22Rv1 (cell line): ENCODE results near the gene JDP2.

Source experiments
- ZFX ChIP-seq: fragments of 450-650 bp; IDR thresholded peaks from 2 replicates; pipeline ENCODE4 v1.6.1; 2017; ENCODE audit warnings: antibody characterized with exemption, borderline replicate concordance
- TF ChIP-seq, protein P1 (sequence below): fragments of 450-650 bp; IDR thresholded peaks from 2 replicates; pipeline ENCODE4 v1.5.1; 2017; ENCODE audit warnings: mild to moderate bottlenecking

DNA sequence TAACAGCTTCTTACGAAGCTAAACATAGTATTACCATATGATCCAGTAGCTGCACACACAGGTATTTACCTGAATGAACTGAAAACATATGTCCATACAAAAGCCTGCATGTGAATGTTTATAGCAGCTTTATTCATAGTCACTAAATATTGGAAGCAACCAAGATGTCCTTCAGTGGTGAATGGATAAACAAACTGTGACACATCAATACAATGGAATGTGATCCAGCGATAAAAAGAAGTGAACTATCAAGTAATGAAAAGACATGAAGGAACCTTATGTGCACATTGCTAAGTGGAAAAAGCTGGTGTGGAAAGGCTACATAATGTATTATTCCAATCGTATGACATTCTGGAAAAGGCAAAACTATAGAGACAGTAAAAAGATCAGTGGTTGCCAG lies 38.1 kb upstream of the JDP2 start:
- TF ChIP-seq, protein P1, sequence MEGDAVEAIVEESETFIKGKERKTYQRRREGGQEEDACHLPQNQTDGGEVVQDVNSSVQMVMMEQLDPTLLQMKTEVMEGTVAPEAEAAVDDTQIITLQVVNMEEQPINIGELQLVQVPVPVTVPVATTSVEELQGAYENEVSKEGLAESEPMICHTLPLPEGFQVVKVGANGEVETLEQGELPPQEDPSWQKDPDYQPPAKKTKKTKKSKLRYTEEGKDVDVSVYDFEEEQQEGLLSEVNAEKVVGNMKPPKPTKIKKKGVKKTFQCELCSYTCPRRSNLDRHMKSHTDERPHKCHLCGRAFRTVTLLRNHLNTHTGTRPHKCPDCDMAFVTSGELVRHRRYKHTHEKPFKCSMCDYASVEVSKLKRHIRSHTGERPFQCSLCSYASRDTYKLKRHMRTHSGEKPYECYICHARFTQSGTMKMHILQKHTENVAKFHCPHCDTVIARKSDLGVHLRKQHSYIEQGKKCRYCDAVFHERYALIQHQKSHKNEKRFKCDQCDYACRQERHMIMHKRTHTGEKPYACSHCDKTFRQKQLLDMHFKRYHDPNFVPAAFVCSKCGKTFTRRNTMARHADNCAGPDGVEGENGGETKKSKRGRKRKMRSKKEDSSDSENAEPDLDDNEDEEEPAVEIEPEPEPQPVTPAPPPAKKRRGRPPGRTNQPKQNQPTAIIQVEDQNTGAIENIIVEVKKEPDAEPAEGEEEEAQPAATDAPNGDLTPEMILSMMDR, result no peak
- TF ChIP-seq ZFX, result no peak
